Stimulated activated naive CD4-positive, alpha-beta T cell treated with Interleukin-2 at 50 U/mL for 16 hours (primary cell): ENCODE measurements around the gene SF3A1.

Experiments
- DNase-seq: peaks from one replicate; lab custom pipeline; 2025; lab: John Stamatoyannopoulos, UW

Gene SF3A1

DNA sequence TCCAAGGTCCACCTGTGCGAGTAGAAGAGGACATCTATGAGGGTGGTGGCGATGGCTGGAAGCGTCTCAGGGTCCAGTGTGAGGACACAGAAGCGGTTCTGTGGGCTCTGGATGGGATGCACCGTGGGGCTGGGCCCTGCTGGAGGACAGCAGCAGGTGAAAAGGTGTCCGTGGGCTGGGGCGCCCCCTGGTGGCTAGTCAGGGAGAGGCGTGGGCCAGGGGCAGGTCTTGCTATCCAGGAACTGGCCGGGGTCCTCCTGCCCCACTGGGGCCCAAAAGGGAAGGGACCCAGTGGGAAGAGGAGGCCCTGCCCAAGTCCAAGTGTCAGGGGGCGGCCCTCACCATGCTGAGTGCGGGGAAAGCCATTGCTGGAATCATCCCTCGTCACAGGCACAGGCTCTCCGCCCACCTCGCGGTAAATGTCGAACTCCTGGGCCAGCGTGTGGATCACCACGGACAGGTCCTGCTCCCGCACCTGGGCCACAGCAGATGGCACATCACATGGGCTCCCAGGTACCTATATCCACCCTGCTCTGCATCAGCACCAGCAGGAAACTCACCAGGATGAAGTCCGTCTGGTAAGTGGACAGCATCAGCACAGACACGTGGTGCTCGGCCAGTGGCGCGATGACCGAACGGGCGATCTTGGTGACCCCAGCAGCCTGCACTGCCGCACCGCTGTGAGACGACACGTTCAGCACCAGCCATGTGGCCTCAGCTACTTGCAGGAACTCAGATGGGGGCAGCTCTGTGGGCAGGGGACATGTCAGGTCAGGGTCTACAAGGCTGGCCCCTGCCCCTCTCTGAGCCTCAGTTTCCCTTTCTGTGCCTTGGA is 69.7 kb downstream of the SF3A1 start:
- DNase-seq: peak; percentile 81

DNA sequence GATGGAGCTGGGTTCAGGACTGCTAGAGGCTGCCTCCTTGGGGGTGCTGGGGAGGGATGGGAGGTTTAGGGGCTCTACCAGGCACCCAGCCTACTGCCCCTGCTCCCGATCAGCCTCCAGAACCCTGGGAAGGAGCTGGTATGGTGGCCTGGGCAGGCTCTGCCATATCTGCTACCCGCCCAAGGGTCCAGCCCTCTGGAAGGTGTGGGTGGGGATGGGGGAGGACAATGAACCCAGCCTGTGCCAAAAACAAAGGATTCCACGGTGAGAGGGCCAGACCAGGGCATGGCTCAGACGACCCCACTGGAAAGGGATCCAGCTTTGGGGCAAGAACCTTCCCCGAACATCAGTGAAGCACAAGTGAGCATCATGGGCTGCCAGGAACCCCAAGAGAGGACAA is 70.4 kb downstream of the SF3A1 start:
- DNase-seq: no peak

DNA sequence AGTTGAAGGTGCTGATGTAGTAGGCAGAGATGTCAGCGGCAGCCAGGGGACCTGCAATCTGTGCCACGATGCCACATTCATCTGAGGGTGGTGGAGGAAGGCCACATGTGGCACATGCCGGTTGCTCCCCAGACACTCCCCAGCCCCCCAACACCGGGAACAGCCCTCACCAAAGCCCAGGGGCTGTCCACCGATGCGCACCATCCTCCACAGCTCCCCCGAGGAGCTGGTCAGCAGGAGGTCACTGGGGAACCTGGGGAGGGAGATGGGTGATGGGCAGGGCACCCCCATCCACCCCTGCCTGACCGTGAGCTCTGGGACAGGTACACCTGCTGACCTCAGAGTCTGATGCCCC is 70.9 kb downstream of the SF3A1 start:
- no peak for DNase-seq

DNA sequence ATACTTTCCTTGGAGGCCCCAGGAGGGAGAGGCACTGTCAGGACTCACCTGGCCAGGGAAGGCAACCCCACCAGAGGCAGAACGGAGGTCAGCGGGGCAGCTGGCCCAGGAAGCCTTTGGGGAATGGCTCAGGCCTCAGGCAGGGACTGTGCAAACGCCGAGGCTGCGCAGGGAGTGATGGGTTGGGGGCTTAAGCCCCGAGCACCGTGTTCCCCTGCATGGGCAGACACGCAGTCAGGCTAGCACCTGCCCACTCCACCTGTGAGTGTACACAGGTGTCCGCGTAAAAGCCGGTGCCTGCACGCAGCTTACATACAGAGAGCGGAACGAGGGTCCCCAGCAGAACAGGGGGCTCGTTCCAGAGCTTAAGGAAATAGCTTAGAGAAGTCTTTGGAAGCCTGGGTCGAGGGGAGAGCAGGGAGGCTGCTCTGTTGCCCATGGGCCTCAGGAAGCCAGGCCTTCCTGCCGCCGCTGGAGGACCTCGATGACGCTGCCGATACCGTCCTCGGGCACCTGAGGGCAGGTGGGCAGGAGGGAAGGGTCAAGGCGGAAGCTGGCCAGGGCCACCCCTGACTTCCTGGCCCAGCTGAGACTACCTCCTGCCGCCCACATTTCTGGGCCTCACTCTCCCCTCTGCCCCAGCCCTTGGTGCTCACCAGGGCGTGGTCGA is 71.4 kb downstream of the SF3A1 start:
- DNase-seq: no peak

DNA sequence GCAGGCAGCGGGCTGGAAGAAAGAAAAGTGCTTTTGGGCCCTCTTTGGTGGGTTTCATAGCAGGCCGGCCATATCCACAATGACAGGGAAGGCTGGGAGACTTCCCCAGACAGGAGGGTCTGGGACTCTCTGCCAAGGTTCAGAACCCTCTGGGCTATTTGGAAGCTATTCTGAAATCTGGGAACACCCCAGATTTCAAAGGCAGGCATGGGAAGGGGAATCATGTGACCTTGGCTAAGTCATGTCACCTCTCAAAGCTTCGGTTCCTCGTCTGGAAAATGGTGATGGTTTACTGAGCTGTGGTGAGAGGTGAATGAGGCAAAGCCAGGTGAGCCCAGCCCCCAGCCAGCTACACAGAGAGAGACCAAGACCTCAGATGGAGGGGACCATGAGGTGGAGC is 72.0 kb downstream of the SF3A1 start:
- no peak for DNase-seq

DNA sequence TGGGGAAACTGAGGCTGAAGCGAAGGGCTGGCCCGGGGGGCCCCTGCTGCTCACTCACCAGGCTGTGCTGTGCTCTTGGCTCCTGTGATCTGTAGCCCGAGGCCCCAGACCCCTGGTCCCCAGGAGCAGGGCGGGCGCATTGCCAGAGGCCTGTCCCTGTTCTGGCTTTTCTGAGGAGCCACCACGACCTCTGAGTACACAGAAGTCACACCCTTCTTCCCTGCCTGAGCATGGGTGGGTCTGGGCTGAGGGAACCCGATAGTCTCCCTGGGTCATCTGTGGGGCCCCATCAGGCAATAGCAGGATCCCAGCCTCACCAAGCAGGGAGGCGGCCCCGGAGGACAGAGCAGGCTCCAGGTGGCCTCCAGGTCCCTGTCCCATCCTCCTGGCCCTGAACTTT is 72.5 kb downstream of the SF3A1 start:
- no peak for DNase-seq

DNA sequence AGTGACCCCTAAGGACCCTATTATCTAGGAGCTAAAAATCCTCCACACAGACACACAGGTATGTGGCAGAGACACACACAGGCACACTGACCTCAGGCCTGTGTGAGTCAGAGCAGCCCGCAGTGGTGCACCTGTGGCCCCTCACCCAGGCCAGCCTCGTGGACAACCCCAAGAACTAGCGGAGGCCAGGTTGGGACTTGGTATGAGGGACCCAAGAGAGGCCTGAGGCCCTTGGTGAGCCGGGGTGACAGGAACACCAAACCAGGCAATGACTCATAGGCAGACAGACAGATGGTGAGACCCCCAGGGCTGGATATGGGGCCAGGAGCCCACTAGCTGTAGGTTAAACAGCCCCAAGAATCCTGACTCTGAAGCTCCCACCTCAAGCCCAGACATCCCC is 73.4 kb downstream of the SF3A1 start:
- DNase-seq: no peak

DNA sequence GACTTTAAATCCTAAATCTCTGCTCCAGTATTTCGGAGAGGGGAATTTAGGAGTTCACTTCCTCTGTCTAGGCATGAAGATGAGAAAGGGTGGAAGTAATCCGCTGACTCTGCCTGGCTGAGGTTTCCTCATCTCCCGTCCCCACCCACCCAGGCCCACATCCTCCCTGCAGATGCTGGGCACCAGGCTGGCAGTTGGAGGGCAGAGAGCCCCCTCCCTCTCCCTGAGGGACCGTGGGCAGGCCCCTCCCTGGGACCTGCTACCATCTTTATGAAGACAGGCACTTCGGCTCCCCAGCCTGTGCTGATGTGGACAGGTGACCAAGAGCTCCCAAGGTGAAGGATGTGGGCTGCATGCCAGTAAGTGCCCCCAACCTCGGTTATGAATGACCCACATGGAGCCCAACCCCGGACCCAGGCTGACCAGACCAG is 74.1 kb downstream of the SF3A1 start:
- no peak for DNase-seq
